HG03280 (cell line): ENCODE data around the gene BCOR.
A peak's percentile ranks its signal among the peaks of the same experiment; 100 is the strongest.

Experiments used
- ATAC-seq: cut with Tn5 transposase; IDR thresholded peaks from one replicate; pipeline ENCODE4 v1.9.1; 2021; ENCODE audit warnings: mild to moderate bottlenecking, moderate library complexity; ENCODE audit not compliant: unreplicated experiment

Gene BCOR

GRCh38 chrX:40035726-40036125 lies 62.0 kb downstream of the BCOR start:
- no peak for ATAC-seq

GRCh38 chrX:40031911-40032310 lies 65.8 kb downstream of the BCOR start:
- no peak for ATAC-seq

GRCh38 chrX:40030205-40030604 lies 67.6 kb downstream of the BCOR start:
- ATAC-seq: no peak

GRCh38 chrX:40022421-40022820 lies 75.3 kb downstream of the BCOR start:
- ATAC-seq: no peak

GRCh38 chrX:40021647-40022046 lies 76.1 kb downstream of the BCOR start:
- ATAC-seq: no peak

GRCh38 chrX:40019541-40019940 lies 78.2 kb downstream of the BCOR start:
- no peak for ATAC-seq

- ATAC-seq: no peak
These were observed 79.7 kb downstream of the BCOR start for GRCh38 chrX:40018041-40018440.

GRCh38 chrX:40016749-40017148 lies 81.0 kb downstream of the BCOR start:
- no peak for ATAC-seq

GRCh38 chrX:40015693-40016092 lies 82.1 kb downstream of the BCOR start:
- no peak for ATAC-seq

GRCh38 chrX:40013266-40014195 lies 84.2 kb downstream of the BCOR start:
- peak; percentile 45 for ATAC-seq

- ATAC-seq: peak; percentile 36
These were observed 84.9 kb downstream of the BCOR start for GRCh38 chrX:40012868-40013265.

- ATAC-seq: peak; percentile 27
These were observed 85.5 kb downstream of the BCOR start for GRCh38 chrX:40012039-40012867.

GRCh38 chrX:40011322-40012038 lies 86.3 kb downstream of the BCOR start:
- ATAC-seq: no peak

- ATAC-seq: no peak
These were observed 87.0 kb downstream of the BCOR start for GRCh38 chrX:40010550-40011321.

- no peak for ATAC-seq
These were observed 87.9 kb downstream of the BCOR start for GRCh38 chrX:40009890-40010289.

GRCh38 chrX:40009462-40009851 lies 88.3 kb downstream of the BCOR start:
- ATAC-seq: no peak

GRCh38 chrX:40008791-40009461 lies 88.8 kb downstream of the BCOR start:
- ATAC-seq: no peak

- ATAC-seq: no peak
These were observed 89.7 kb downstream of the BCOR start for GRCh38 chrX:40007756-40008705.
